Measurements from ENCODE around the gene ABCF2. TPM values are rescaled to one million over a fixed set of nuclear protein-coding genes. Genes with fewer than 3 reads are reported as not detected.
A peak's percentile ranks its signal among the peaks of the same experiment; 100 is the strongest.

The ABCF2 gene
- total and polyA plus RNA-seq, 10 of the 15 experiments (the other 5 are each of a cell fraction or from before 2014, with no cell fraction given) = 29.3 to 76.3 (median 57.1) TPM

- TF ChIP-seq, protein P1, sequence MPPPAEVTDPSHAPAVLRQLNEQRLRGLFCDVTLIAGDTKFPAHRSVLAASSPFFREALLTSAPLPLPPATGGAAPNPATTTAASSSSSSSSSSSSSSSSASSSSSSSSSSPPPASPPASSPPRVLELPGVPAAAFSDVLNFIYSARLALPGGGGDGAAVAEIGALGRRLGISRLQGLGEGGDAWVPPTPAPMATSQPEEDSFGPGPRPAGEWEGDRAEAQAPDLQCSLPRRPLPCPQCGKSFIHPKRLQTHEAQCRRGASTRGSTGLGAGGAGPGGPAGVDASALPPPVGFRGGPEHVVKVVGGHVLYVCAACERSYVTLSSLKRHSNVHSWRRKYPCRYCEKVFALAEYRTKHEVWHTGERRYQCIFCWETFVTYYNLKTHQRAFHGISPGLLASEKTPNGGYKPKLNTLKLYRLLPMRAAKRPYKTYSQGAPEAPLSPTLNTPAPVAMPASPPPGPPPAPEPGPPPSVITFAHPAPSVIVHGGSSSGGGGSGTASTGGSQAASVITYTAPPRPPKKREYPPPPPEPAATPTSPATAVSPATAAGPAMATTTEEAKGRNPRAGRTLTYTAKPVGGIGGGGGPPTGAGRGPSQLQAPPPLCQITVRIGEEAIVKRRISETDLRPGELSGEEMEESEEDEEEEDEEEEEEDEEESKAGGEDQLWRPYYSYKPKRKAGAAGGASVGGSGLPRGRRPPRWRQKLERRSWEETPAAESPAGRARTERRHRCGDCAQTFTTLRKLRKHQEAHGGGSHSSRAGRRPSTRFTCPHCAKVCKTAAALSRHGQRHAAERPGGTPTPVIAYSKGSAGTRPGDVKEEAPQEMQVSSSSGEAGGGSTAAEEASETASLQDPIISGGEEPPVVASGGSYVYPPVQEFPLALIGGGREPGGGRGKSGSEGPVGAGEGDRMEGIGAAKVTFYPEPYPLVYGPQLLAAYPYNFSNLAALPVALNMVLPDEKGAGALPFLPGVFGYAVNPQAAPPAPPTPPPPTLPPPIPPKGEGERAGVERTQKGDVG (CRISPR knock-in tag; IDR thresholded peaks at IDR 0.05) = no peak
- TF ChIP-seq, protein P2, sequence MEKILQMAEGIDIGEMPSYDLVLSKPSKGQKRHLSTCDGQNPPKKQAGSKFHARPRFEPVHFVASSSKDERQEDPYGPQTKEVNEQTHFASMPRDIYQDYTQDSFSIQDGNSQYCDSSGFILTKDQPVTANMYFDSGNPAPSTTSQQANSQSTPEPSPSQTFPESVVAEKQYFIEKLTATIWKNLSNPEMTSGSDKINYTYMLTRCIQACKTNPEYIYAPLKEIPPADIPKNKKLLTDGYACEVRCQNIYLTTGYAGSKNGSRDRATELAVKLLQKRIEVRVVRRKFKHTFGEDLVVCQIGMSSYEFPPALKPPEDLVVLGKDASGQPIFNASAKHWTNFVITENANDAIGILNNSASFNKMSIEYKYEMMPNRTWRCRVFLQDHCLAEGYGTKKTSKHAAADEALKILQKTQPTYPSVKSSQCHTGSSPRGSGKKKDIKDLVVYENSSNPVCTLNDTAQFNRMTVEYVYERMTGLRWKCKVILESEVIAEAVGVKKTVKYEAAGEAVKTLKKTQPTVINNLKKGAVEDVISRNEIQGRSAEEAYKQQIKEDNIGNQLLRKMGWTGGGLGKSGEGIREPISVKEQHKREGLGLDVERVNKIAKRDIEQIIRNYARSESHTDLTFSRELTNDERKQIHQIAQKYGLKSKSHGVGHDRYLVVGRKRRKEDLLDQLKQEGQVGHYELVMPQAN (conservative IDR thresholded peaks at IDR 0.05) = 0 out of 2 replicates have a peak, but pooled peaks have one; percentile 26
- TF ChIP-seq, protein P3, sequence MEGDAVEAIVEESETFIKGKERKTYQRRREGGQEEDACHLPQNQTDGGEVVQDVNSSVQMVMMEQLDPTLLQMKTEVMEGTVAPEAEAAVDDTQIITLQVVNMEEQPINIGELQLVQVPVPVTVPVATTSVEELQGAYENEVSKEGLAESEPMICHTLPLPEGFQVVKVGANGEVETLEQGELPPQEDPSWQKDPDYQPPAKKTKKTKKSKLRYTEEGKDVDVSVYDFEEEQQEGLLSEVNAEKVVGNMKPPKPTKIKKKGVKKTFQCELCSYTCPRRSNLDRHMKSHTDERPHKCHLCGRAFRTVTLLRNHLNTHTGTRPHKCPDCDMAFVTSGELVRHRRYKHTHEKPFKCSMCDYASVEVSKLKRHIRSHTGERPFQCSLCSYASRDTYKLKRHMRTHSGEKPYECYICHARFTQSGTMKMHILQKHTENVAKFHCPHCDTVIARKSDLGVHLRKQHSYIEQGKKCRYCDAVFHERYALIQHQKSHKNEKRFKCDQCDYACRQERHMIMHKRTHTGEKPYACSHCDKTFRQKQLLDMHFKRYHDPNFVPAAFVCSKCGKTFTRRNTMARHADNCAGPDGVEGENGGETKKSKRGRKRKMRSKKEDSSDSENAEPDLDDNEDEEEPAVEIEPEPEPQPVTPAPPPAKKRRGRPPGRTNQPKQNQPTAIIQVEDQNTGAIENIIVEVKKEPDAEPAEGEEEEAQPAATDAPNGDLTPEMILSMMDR (IDR thresholded peaks at IDR 0.05 in 2 of 3, conservative IDR thresholded peaks at IDR 0.05 in 1 of 3; ENCODE audit: control insufficient read depth in 2 of 3, extremely low read depth in 1 of 3, insufficient read depth in 1 of 3, low read depth in 3 of 3, low read length in 3 of 3) = peak; percentile 40 to 67 (median 49)
- peak; percentile 94 to 95 for TF ChIP-seq SRF (IDR thresholded peaks at IDR 0.05; ENCODE audit: low read depth in 2 of 2, low read length in 2 of 2)
- TF ChIP-seq TCF7 (IDR thresholded peaks at IDR 0.05; ENCODE audit: borderline replicate concordance) = no peak
- no peak for TF ChIP-seq MEF2B (IDR thresholded peaks at IDR 0.05; ENCODE audit: partially characterized antibody, poor library complexity, severe bottlenecking)
- TF ChIP-seq MTA3 (IDR thresholded peaks at IDR 0.05; ENCODE audit: borderline replicate concordance, low read length) = no peak
- no peak for TF ChIP-seq HDAC6 (IDR thresholded peaks at IDR 0.05; ENCODE audit: unreplicated experiment)
- TF ChIP-seq ZNF622 (IDR thresholded peaks at IDR 0.05) = no peak
- no peak for TF ChIP-seq SMARCA5 (IDR thresholded peaks at IDR 0.05)
- TF ChIP-seq NFYA (IDR thresholded peaks at IDR 0.05; ENCODE audit: borderline replicate concordance, low read depth, low read length) = no peak
- no peak for TF ChIP-seq JUNB (IDR thresholded peaks at IDR 0.05)
- TF ChIP-seq, protein P4, sequence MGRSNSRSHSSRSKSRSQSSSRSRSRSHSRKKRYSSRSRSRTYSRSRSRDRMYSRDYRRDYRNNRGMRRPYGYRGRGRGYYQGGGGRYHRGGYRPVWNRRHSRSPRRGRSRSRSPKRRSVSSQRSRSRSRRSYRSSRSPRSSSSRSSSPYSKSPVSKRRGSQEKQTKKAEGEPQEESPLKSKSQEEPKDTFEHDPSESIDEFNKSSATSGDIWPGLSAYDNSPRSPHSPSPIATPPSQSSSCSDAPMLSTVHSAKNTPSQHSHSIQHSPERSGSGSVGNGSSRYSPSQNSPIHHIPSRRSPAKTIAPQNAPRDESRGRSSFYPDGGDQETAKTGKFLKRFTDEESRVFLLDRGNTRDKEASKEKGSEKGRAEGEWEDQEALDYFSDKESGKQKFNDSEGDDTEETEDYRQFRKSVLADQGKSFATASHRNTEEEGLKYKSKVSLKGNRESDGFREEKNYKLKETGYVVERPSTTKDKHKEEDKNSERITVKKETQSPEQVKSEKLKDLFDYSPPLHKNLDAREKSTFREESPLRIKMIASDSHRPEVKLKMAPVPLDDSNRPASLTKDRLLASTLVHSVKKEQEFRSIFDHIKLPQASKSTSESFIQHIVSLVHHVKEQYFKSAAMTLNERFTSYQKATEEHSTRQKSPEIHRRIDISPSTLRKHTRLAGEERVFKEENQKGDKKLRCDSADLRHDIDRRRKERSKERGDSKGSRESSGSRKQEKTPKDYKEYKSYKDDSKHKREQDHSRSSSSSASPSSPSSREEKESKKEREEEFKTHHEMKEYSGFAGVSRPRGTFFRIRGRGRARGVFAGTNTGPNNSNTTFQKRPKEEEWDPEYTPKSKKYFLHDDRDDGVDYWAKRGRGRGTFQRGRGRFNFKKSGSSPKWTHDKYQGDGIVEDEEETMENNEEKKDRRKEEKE (IDR thresholded peaks at IDR 0.05) = no peak
- TF ChIP-seq, protein P5, sequence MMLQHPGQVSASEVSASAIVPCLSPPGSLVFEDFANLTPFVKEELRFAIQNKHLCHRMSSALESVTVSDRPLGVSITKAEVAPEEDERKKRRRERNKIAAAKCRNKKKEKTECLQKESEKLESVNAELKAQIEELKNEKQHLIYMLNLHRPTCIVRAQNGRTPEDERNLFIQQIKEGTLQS (IDR thresholded peaks at IDR 0.05; ENCODE audit: borderline replicate concordance, extremely low read depth, low read depth, low read length) = no peak
- no peak for TF ChIP-seq EZH2 (IDR thresholded peaks at IDR 0.05; ENCODE audit: borderline replicate concordance, control insufficient read depth, low read depth, low read length)
- no peak for TF ChIP-seq NR2C2 (IDR thresholded peaks at IDR 0.05; ENCODE audit: borderline replicate concordance, control insufficient read depth, insufficient read length, low read depth)
- TF ChIP-seq GATAD2B (conservative IDR thresholded peaks at IDR 0.05; ENCODE audit: low read depth) = 0 out of 2 replicates have a peak, but pooled peaks have one; percentile 41
- no peak for TF ChIP-seq SUZ12 (IDR thresholded peaks at IDR 0.05; ENCODE audit: unreplicated experiment)
These were observed 18.5 kb upstream of the ABCF2 start (continued) for GRCh38 chr7:151245360-151246101.
